Measurements from ENCODE around the gene ATG9A. TPM values are rescaled to one million over a fixed set of nuclear protein-coding genes. Genes with fewer than 3 reads are reported as not detected.

The ATG9A gene
- total RNA-seq, 1 experiment from 2014 or later = 46.4 TPM

- Histone ChIP-seq H3K4me1 (ENCODE audit: insufficient read depth, low read length) (no peaks in the 10 kb centered on the region), H2AK5ac (ENCODE audit: insufficient read length, low read length) (no peak overlapping the region), H4K91ac (ENCODE audit: insufficient read length, low read depth, low read length) (no peak overlapping the region), H3K18ac (ENCODE audit: insufficient read length, low read depth, low read length) (no peak overlapping the region), H4K5ac (ENCODE audit: insufficient read length, low read depth, low read length) (no peak overlapping the region), H2BK5ac (ENCODE audit: insufficient read length, low read length) (no peak overlapping the region), H3K27me3 (ENCODE audit: insufficient read depth, low read length) (no peaks in the 10 kb centered on the region), H2BK20ac (ENCODE audit: low read depth, low read length, poor library complexity, severe bottlenecking) (no peak overlapping the region), H2BK12ac (ENCODE audit: insufficient read length, low read depth, low read length) (no peak overlapping the region), H3K9me3 (ENCODE audit: control insufficient read depth, low read depth, low read length) (no peaks in the 10 kb centered on the region), H2AFZ (ENCODE audit: low read length) (no peak overlapping the region), H2BK120ac (ENCODE audit: low read depth, low read length, poor library complexity, severe bottlenecking) (no peak overlapping the region), H3K79me2 (ENCODE audit: insufficient read depth, low read length) (no peaks in the 10 kb centered on the region), H3K14ac (ENCODE audit: insufficient read depth, low read length) (no peak overlapping the region; the same call in 1 of the 2 replicates), H3K23ac (ENCODE audit: insufficient read length, low read depth, low read length) (no peak overlapping the region), H3K23me2 (ENCODE audit: insufficient read length, low read depth, low read length, poor library complexity, severe bottlenecking) (peaks cover 6% of the 10 kb centered on the region), H3K79me1 (ENCODE audit: insufficient read depth, low read depth, low read length, poor library complexity, severe bottlenecking) (no peaks in the 10 kb centered on the region), H3K4ac (ENCODE audit: low read depth, low read length) (no peak overlapping the region), H3K9ac (ENCODE audit: extremely low read depth, insufficient read length, low read length) (no peak overlapping the region), H3K4me2 (ENCODE audit: insufficient read depth, insufficient read length, low read length) (no peak overlapping the region), H4K20me1 (ENCODE audit: control insufficient read depth, insufficient read depth, insufficient read length) (no peaks in the 10 kb centered on the region), H3T11ph (ENCODE audit: low read length) (no peak overlapping the region), H3K27ac (ENCODE audit: insufficient read length, low read depth, low read length) (no peak overlapping the region), H2BK15ac (ENCODE audit: low read depth, low read length) (no peak overlapping the region), H4K8ac (replicated peaks; ENCODE audit: insufficient read length, low read depth, low read length) (no peak overlapping the region), H3K56ac (ENCODE audit: insufficient read length, low read depth, low read length) (no peak overlapping the region)
- no peaks in the 10 kb centered on the region; the same call in 1 of the 2 replicates for H3K27me3 Mint-ChIP-seq (ENCODE audit: low read depth)
- peaks cover 8 to 26% (median 23%) of the 10 kb centered on the region in 3 experiments; a peak in 6 of 7 replicates for H3K36me3 Mint-ChIP-seq (ENCODE audit: insufficient read depth in 1 of 3, low read depth in 3 of 3)
- no peak overlapping the region for H3K4me3 Mint-ChIP-seq
- H3K4me1 Mint-ChIP-seq = peaks cover 4 to 8% of the 10 kb centered on the region in 2 experiments; a peak in 2 of 4 replicates
- peak; percentile 63 for DNase-seq
- no CpG with 5 or more reads among the region's 6 CpGs for WGBS (ENCODE audit: extremely low coverage, insufficient read length, low lambda C conversion rate)
- H3K27ac Mint-ChIP-seq = peak overlapping the region in 1 of 3 experiments; percentile 18; a peak in 2 of 7 replicates
- H3K9me3 Mint-ChIP-seq = no peaks in the 10 kb centered on the region; a peak in 1 of 5 replicates
- TF ChIP-seq CTCF (conservative IDR thresholded peaks at IDR 0.05) = peak; percentile 77
Observed at GRCh38 chr2:219171231-219171651, 58.2 kb downstream of the ATG9A start.

Data from H9 (cell line).